Measurements from ENCODE around the gene TMEM202.
"Not testable (repeated sequence)": the region's sequence is repeated elsewhere in the genome, so short reads cannot be mapped to it uniquely, and the experiment has no call there.

The TMEM202 gene

DNA sequence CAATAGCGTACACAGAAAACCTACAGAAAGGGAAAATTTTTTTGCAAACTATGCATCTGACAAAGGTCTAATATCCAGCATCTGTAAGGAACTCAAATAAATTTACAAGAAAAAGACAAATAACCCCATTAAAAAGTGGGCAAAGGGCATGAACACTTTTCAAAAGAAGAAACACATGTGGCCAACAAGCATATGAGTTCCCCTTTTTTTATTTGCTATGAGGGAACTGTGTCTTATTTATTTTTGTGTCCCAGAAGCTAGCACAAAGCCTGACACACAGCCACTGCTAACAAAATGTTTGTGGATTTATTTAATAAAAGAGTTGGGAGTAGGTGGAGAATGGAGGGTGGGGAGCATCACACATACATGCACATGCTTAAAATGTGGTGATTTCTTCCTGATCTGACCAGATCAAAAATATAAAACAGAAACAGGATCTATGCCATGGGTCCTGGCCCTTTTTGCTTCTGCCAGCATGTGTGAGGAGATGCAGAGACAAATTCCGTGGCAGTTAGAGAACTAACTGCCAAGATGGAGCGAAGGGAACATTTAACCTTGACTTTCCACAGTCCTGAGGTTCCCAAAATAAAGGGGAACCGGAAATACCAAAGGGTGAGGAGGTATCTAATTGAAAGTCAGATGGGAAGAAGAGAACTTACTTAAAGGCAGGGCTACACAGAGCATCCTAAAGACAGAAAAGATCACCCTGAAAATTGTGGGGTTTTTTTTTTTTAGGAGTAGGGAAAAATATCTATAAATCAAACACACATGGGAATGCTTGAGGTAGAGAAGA lies at the start of gene TMEM202:
TSS of gene TMEM202 (plus strand) at position 510 of the 793 bp plus-strand sequence. CDS start at position 532, 22 bp downstream.
- no peak for DNase-seq (ENCODE audit: low read depth in 2 of 2)

DNA sequence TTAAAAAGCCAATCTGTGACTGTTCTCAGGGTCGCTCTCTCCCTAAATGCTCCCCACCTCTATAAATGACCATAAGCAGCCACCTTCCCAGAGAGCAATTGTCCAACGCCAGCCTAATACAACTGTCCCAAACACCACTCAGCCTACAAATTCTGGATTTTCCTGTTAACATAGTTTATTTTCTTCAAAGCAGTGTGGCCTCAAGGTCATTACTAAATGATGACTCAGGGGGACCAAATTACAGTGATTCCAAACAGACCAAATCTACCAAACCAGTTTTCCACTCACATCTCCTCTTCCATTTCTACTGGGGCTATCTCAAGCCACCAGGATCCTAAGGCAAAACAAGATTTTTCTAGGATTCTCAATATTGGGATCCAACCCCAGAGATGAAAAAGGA lies 44.8 kb upstream of the TMEM202 start:
- no peak for DNase-seq (ENCODE audit: low read depth in 2 of 2)

GRCh38 chr15:72354496-72354895 lies 43.6 kb upstream of the TMEM202 start:
- DNase-seq (ENCODE audit: low read depth in 2 of 2), result no peak

DNA sequence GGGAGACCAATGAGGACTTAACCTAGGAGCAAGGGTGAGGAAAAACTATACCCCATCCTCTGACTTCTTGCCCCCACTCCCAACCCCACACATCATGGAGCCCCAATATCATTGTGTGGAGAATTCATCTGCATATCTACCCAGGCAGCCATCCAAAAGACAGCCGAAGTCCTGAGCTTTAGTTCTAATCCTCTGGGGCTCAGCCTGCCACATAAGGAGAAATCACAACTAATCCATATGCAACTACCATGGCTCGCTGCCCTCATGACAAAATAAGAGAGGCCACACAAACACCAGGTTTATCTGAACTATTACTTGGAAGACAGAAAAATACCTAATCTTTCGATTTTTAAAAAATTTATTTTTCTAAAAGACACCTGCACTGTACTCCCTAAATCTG lies 40.0 kb upstream of the TMEM202 start:
- no peak for DNase-seq (ENCODE audit: low read depth in 2 of 2)

DNA sequence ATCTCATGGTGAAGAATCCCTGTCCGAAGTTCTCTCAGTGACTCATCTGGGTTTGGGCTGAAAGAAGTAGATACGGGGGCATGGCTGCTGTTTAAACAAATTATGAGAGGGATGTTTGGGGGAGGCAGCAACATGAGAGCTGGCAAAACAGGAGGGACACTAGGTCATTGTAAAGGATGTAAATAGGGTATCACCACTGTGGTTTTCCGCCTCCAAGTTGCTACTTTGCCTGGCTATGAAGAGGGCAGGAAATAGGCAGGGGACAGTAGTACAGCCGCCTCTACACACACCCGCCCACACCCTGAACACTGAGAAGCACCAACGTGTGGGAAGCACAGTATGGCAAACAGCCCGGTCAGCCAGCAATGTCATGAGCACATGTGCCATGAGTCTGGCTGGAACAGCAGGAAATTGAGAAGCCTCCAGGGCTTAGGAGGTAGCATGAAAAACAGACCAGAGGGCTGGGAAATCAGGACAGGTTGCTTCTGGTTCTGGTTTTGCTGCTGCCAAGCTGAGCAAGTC lies 39.4 kb upstream of the TMEM202 start:
- DNase-seq (ENCODE audit: low read depth in 2 of 2), result no peak

GRCh38 chr15:72361176-72361575 lies 36.9 kb upstream of the TMEM202 start:
- DNase-seq (ENCODE audit: low read depth in 2 of 2), result no peak

GRCh38 chr15:72365844-72366243 lies 32.3 kb upstream of the TMEM202 start:
- no peak for DNase-seq (ENCODE audit: low read depth in 2 of 2)

GRCh38 chr15:72368325-72368724 lies 29.8 kb upstream of the TMEM202 start:
- DNase-seq (ENCODE audit: low read depth in 2 of 2), result no peak

- DNase-seq (ENCODE audit: low read depth in 2 of 2), result no peak
Measured at GRCh38 chr15:72368899-72369298, 29.2 kb upstream of the TMEM202 start.

- DNase-seq (ENCODE audit: low read depth in 2 of 2), result no peak
Measured at GRCh38 chr15:72369964-72370363, 28.1 kb upstream of the TMEM202 start.

DNA sequence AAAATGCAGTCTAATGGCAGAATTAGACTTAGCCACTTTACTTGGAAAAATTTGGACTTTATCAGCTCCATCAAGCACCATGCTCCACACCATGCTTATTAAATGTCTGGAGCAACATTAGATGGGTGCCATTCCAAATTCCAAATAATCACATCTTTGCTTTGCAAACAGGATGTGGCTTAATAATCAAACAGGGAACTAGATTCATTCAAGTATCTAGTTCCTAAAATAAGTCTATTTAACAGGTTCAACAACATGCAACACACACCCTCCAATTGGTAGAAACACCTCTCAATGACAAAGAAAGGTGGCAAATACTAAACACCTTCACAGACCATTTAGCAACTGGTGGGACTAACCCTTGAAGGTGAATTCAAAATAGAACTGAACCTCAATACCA lies 25.7 kb upstream of the TMEM202 start:
- DNase-seq (ENCODE audit: low read depth in 2 of 2), result no peak

DNA sequence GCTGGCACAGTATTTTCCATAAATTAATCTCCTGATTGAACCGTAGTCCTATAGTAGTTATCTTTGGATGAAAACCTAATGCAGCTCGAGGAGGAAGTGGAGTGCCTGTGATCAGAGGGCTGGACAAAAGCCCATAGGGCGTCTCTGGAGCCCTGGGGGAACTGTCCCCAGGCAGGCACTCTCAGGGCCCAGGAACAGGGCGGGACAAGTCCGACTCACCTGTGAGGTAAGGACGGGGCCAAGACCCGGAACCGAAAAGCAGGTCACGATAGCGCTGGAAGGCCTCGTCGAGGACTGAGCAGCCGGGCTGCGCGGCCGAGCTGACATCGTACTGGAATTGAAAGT lies 22.6 kb upstream of the TMEM202 start:
- peak in 1 of 2 donors; percentile 14 for DNase-seq (ENCODE audit: low read depth in 2 of 2)

- peak; percentile 86 to 89 for DNase-seq (ENCODE audit: low read depth in 2 of 2)
Measured at GRCh38 chr15:72375846-72376581, 22.1 kb upstream of the TMEM202 start, which contains the start of gene HEXA. HEXA (minus strand) TSS chr15:72376014; CDS start chr15:72375972, 42 bp downstream.

DNA sequence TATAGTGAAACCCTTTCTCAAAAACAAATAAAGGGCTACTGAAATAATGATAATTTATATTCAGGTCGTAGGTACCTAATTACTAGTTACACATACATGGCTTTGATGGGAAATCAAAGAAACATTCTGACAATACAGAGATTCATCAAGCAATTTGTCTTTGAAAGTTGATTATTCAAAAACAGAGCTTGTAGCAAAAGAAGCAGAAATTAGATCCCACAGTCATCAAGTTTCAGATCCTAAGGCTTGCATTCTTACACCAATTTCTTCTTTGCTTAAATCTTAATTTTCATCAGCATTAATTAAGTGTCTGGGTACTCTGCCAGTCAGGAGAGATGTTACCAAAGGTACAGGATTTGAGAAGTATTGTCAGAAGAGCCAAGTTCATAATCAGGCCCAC lies 20.8 kb upstream of the TMEM202 start:
- no peak for DNase-seq (ENCODE audit: low read depth in 2 of 2)

- not testable (repeated sequence) for DNase-seq (ENCODE audit: low read depth in 2 of 2)
Measured at GRCh38 chr15:72379106-72379505, 19.0 kb upstream of the TMEM202 start.

- no peak for DNase-seq (ENCODE audit: low read depth in 2 of 2)
Measured at GRCh38 chr15:72379856-72380430, 18.2 kb upstream of the TMEM202 start.

DNA sequence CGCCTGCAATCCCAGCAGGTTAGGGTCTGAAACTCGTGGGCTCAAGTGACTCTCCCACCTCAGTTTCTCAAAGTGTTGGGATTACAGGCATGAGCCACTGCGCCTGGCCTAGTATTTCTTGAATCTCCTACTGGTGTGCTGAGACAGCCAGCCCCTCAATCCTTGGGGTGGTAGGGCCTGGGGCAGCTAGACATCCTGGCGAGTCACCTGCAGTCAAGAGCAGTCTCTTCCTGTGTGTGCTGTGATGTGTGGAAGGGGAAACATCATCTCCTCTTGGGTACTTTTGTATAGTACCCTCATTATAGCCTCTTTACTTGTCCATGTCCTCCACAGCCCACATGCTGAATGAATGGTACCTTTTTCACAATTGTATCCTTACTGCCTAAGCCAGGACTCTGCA lies 17.4 kb upstream of the TMEM202 start:
- no peak for DNase-seq (ENCODE audit: low read depth in 2 of 2)

DNA sequence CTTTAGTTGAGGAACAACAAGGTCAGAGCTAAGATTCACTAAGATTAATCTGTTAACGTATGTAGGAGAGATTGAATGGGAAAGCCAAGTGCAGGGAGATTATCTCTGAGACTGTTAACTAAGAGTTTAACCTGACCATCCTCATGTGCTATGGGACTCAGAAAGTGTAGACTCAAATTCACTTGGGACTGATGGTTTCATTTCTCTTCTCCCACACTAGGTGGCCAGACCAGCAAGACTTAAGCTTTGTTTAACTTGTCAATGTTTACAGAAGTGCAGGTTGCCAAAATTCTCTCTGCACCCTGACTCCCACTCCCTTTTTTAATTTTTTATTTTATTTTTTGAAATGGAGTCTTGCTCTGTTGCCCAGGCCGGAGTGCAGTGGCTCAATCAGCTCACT lies 16.0 kb upstream of the TMEM202 start:
- DNase-seq (ENCODE audit: low read depth in 2 of 2), result no peak

- no peak for DNase-seq (ENCODE audit: low read depth in 2 of 2)
Measured at GRCh38 chr15:72387741-72388140, 10.4 kb upstream of the TMEM202 start.

DNA sequence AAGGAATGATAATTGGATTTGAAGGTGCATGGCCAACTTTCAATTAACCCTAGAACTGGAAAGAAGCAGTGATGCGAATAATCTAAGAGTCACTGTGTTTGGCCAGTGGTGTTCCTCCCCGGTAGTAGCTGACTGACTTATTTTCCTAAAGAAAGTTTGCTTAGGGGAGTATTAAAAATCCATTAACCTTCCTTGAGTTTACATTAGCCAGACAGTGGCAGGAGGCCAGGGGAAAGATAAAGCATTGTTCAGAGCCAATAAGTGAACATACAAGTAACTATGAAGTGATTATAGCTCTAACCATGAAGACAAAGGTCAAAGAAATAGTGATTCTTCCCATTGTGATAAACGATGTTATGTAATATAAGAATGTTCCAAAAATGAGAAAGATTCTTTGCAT lies 8.9 kb upstream of the TMEM202 start:
- DNase-seq (ENCODE audit: low read depth in 2 of 2), result no peak

DNA sequence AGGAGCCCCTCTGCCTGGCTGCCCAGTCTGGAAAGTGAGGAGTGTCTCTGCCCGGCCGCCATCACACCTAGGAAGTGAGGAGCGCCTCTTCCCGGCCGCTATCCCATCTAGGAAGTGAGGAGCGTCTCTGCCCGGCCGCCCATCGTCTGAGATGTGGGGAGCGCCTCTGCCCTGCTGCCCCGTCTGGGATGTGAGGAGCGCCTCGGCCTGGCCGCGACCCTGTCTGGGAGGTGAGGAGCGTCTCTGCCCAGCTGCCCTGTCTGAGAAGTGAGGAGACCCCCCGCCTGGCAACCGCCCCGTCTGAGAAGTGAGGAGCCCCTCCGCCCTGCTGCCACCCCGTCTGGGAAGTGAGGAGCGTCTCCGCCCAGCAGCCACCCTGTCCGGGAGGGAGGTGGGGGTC lies 1.8 kb upstream of the TMEM202 start:
- DNase-seq (ENCODE audit: low read depth in 2 of 2), result not testable (repeated sequence)

DNA sequence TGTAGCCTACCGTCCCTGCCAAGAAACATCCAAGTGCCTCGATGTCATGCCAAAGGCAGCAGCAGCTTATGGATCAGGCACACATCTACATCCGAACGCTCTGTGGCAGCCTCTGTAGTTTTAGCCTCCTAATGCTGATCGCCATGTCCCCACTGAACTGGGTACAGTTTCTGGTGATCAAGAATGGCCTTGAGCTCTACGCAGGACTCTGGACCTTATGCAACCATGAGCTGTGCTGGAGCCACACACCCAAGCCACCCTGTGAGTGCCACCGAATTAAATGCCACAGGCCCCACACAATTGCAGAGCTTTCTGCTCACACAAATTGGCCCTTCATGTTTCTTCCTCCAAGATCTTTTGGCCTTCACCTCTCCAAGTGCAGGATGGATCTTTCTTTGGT lies 543 bp downstream of the TMEM202 start:
- no peak for DNase-seq (ENCODE audit: low read depth in 2 of 2)

DNA sequence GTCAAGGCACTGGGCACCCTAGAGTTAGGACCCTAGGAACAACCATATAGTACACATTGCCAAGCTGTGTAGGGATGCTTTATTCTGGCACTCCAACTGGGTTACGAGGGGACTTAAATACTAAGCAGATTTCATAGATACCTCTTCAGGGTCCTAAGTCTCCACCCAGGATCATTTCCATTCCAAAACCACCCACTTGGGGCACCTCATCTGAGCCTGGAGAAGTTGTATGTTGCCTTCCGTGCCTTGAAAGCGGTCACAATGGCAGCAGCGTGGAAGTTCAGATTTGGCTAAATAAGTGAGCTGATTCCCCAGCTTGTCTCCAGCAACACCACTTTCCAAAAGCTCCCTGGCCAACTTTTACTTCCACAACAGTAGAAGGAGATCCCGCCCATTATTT lies 4.6 kb downstream of the TMEM202 start:
- no peak for DNase-seq (ENCODE audit: low read depth in 2 of 2)
